Liver (tissue), 9 donors: ENCODE measurements around the gene PALM2AKAP2. TPM values are rescaled to one million over a fixed set of nuclear protein-coding genes. Genes with fewer than 3 reads are reported as not detected.

ENCODE experiments used
- DNase-seq: peaks from one replicate; pipeline ENCODE4 v3.0.0-alpha.2; 2017; ENCODE audit warnings: low spot score
- H3K27ac ChIP-seq, 2 donors: one replicate each; pipeline ENCODE4 v1.7.0; 2013; ENCODE audit warnings: inconsistent platforms in 2 of 2, low read length in 2 of 2, control low read depth in 1 of 2, low read depth in 1 of 2, mild to moderate bottlenecking in 1 of 2
- H3K27me3 ChIP-seq, 4 donors: one replicate each; pipeline versions ENCODE4 v1.6.1 to v1.7.0; 2013; ENCODE audit warnings: low read length in 3 of 4, inconsistent platforms in 1 of 4, mild to moderate bottlenecking in 1 of 4, moderate library complexity in 1 of 4; ENCODE audit not compliant: control insufficient read depth in 4 of 4, insufficient read depth in 4 of 4
- H3K36me3 ChIP-seq, 4 donors: one replicate each; pipeline versions ENCODE4 v1.6.1 to v1.7.0; 2013; ENCODE audit warnings: low read length in 3 of 4, mild to moderate bottlenecking in 3 of 4, low read depth in 1 of 4, moderate library complexity in 1 of 4; ENCODE audit not compliant: control insufficient read depth in 4 of 4, insufficient read depth in 3 of 4
- H3K4me1 ChIP-seq, 4 donors: one replicate each; pipeline versions ENCODE4 v1.6.1 to v1.7.0; 2013; ENCODE audit warnings: low read length in 3 of 4, mild to moderate bottlenecking in 3 of 4, moderate library complexity in 1 of 4; ENCODE audit not compliant: control insufficient read depth in 4 of 4, insufficient read depth in 4 of 4
- H3K4me3 ChIP-seq, 3 donors: one replicate each; pipeline versions ENCODE4 v1.6.1 to v1.7.0; 2013; ENCODE audit warnings: low read length in 3 of 3, control low read depth in 1 of 3, low read depth in 1 of 3, mild to moderate bottlenecking in 1 of 3
- H3K9ac ChIP-seq, 2 donors: one replicate each; pipeline ENCODE4 v1.7.0; 2013; ENCODE audit warnings: low read length in 2 of 2, mild to moderate bottlenecking in 2 of 2, moderate library complexity in 2 of 2, control low read depth in 1 of 2, low read depth in 1 of 2
- H3K9me3 ChIP-seq, 4 donors: one replicate each; pipeline versions ENCODE4 v1.6.1 to v1.7.0; 2013; ENCODE audit warnings: low read length in 3 of 4; ENCODE audit not compliant: control insufficient read depth in 4 of 4
- ATF3 ChIP-seq: IDR thresholded peaks from 2 replicates; pipeline ENCODE4 v1.6.1; 2016; ENCODE audit warnings: antibody characterized with exemption
- EGR1 ChIP-seq, 2 donors: IDR thresholded peaks; 2 replicates each; pipeline ENCODE4 v1.6.1; 2016 to 2018; ENCODE audit warnings: antibody characterized with exemption in 2 of 2, low read depth in 2 of 2
- FOXA1 ChIP-seq: IDR thresholded peaks from 2 replicates; pipeline ENCODE4 v1.6.1; 2016; ENCODE audit warnings: antibody characterized with exemption
- FOXA2 ChIP-seq: IDR thresholded peaks from 2 replicates; pipeline ENCODE4 v1.6.1; 2016; ENCODE audit warnings: antibody characterized with exemption
- GABPA ChIP-seq, 2 donors: IDR thresholded peaks in 1 of 2; conservative IDR thresholded peaks in 1 of 2; 2 replicates each; pipeline ENCODE4 v1.6.1; 2016; ENCODE audit warnings: antibody characterized with exemption in 2 of 2, mild to moderate bottlenecking in 1 of 2, moderate library complexity in 1 of 2
- HNF4G ChIP-seq: IDR thresholded peaks from 2 replicates; pipeline ENCODE4 v1.6.1; 2016; ENCODE audit warnings: antibody characterized with exemption
- JUND ChIP-seq, 2 donors: IDR thresholded peaks; 2 replicates each; pipeline ENCODE4 v1.6.1; 2016; ENCODE audit warnings: antibody characterized with exemption in 2 of 2
- MAX ChIP-seq: IDR thresholded peaks from 2 replicates; pipeline ENCODE4 v1.6.1; 2016; ENCODE audit warnings: antibody characterized with exemption
- NR2F2 ChIP-seq: IDR thresholded peaks from 2 replicates; pipeline ENCODE4 v1.6.1; 2016; ENCODE audit warnings: antibody characterized with exemption
- RAD21 ChIP-seq, 2 donors: IDR thresholded peaks; 2 replicates each; pipeline ENCODE4 v1.6.1; 2016; ENCODE audit warnings: antibody characterized with exemption in 2 of 2, mild to moderate bottlenecking in 2 of 2
- REST ChIP-seq: IDR thresholded peaks from 2 replicates; pipeline ENCODE4 v1.6.1; 2016; ENCODE audit warnings: antibody characterized with exemption, mild to moderate bottlenecking
- RXRA ChIP-seq, 2 donors: IDR thresholded peaks; 2 replicates each; pipeline ENCODE4 v1.6.1; 2017 to 2018; ENCODE audit warnings: antibody characterized with exemption in 2 of 2, mild to moderate bottlenecking in 1 of 2
- SP1 ChIP-seq: IDR thresholded peaks from 2 replicates; pipeline ENCODE4 v1.6.1; 2018; ENCODE audit warnings: antibody characterized with exemption, mild to moderate bottlenecking
- YY1 ChIP-seq: IDR thresholded peaks from 2 replicates; pipeline ENCODE4 v1.6.1; 2016; ENCODE audit warnings: antibody characterized with exemption, mild to moderate bottlenecking
- ZBTB33 ChIP-seq: IDR thresholded peaks from 2 replicates; pipeline ENCODE4 v1.6.1; 2016; ENCODE audit warnings: antibody characterized with exemption
- WGBS: extraction: QIAGEN DNeasy Blood & Tissue Kit; methylation state at CpG from one replicate; pipeline ENCODE4 v1.1.7; 2013; 5-methylcytosine and 5-hydroxymethylcytosine counted together
- polyA plus RNA-seq, 2 donors: library from polyadenylated mRNA; stranded (reverse) in 1 of 2; unstranded in 1 of 2; fragments of 200-250 nt in 1 of 2; fragments of >200 nt in 1 of 2; fragmentation: Nextera tagmentation in 1 of 2; extraction: Ambion mirVana in 1 of 2; gene quantifications; one replicate each; pipeline versions ENCODE4 v1.2.1 to v1.2.3, GENCODE V29; 2013 to 2015
- total RNA-seq, 2 donors: library from RNA; depleted of rRNA; stranded (reverse); fragments of >200 nt; gene quantifications; one replicate each; pipeline ENCODE4 v1.2.3, GENCODE V29; 2014
- donor health status: healthy.
- donor health status: healthy.
- donor health status: healthy.
- donor health status: healthy.
- donor health status: healthy.

Gene PALM2AKAP2
- total and polyA plus RNA-seq, 4 donors = 4.6 to 47.9 (median 6.2) TPM

- TF ChIP-seq GABPA (IDR thresholded peaks at IDR 0.05 in 1 of 2, conservative IDR thresholded peaks at IDR 0.05 in 1 of 2) = no peak
- no peak for TF ChIP-seq NR2F2
- peak; percentile 70 for TF ChIP-seq MAX
- no peak for TF ChIP-seq RAD21 (IDR thresholded peaks at IDR 0.05)
- TF ChIP-seq ATF3 = no peak
- no peak for TF ChIP-seq FOXA1
- peak in 1 of 2 donors; percentile 38 for TF ChIP-seq JUND (IDR thresholded peaks at IDR 0.05)
These were observed 34.4 kb upstream of the PALM2AKAP2 start (continued) for GRCh38 chr9:109745335-109746283.

- no peaks in the 10 kb centered on the region for H3K4me1 ChIP-seq
- H3K27ac ChIP-seq = no peak overlapping the region
- DNase-seq = no peak
- H3K9ac ChIP-seq = no peak overlapping the region
- no peaks in the 10 kb centered on the region for H3K36me3 ChIP-seq
- H3K9me3 ChIP-seq = no peaks in the 10 kb centered on the region
- no peak for TF ChIP-seq RXRA (IDR thresholded peaks at IDR 0.05)
- H3K4me3 ChIP-seq = no peak overlapping the region
- 56% methylated on average over 7 of the region's 7 CpGs for WGBS
- no peaks in the 10 kb centered on the region for H3K27me3 ChIP-seq
These were observed 28.7 kb upstream of the PALM2AKAP2 start for GRCh38 chr9:109751253-109751652.

- no peak for DNase-seq
- H3K27me3 ChIP-seq = no peaks in the 10 kb centered on the region
- H3K9ac ChIP-seq = no peak overlapping the region
- no peaks in the 10 kb centered on the region for H3K4me1 ChIP-seq
- no peak for TF ChIP-seq FOXA2
- 89% methylated on average over 5 of the region's 5 CpGs for WGBS
- H3K9me3 ChIP-seq = no peaks in the 10 kb centered on the region
- no peak overlapping the region for H3K27ac ChIP-seq
- H3K36me3 ChIP-seq = no peaks in the 10 kb centered on the region
- no peak overlapping the region for H3K4me3 ChIP-seq
These were observed 26.7 kb upstream of the PALM2AKAP2 start for GRCh38 chr9:109753308-109753707.

- H3K4me1 ChIP-seq = no peaks in the 10 kb centered on the region
- WGBS = 87% methylated on average over 2 of the region's 2 CpGs
- TF ChIP-seq MAX (no peak), YY1 (no peak), EGR1 (IDR thresholded peaks at IDR 0.05; ENCODE audit: low read depth in 2 of 2) (no peak), SP1 (no peak), GABPA (IDR thresholded peaks at IDR 0.05 in 1 of 2, conservative IDR thresholded peaks at IDR 0.05 in 1 of 2) (no peak), HNF4G (no peak), FOXA2 (no peak), JUND (IDR thresholded peaks at IDR 0.05) (no peak), NR2F2 (no peak), ZBTB33 (no peak), REST (no peak)
- no peak for DNase-seq
- no peaks in the 10 kb centered on the region for H3K9me3 ChIP-seq
- H3K27ac ChIP-seq = no peak overlapping the region
- H3K36me3 ChIP-seq = no peaks in the 10 kb centered on the region
- no peak overlapping the region for H3K9ac ChIP-seq
- no peaks in the 10 kb centered on the region for H3K27me3 ChIP-seq
- H3K4me3 ChIP-seq = no peak overlapping the region
These were observed 25.0 kb upstream of the PALM2AKAP2 start for GRCh38 chr9:109755040-109755439.
